Retinal pigment epithelial cell (primary cell): Measurements from ENCODE around the gene RNF150.

ENCODE experiments used
- DNase-seq: peaks from one replicate; pipeline ENCODE4 v3.0.0-alpha.2; 2010; ENCODE audit warnings: low read depth
- H3K4me3 ChIP-seq: 2 replicates; pipeline ENCODE4 v1.5.1; 2011; ENCODE audit warnings: mild to moderate bottlenecking, low read length, control low read depth, moderate library complexity
- CTCF ChIP-seq: conservative IDR thresholded peaks from 2 replicates; pipeline ENCODE4 v1.5.1; 2011; ENCODE audit warnings: low read depth, low read length, control low read depth, inconsistent platforms

Gene RNF150

GRCh38 chr4:141144207-141144606, 10.9 kb upstream of the RNF150 start:
- no peak for TF ChIP-seq CTCF
- no peak for DNase-seq

GRCh38 chr4:141142423-141142822, 9.2 kb upstream of the RNF150 start:
- H3K4me3 ChIP-seq: no peak overlapping the region
- no peak for TF ChIP-seq CTCF
- no peak for DNase-seq

More at GRCh38 chr4:141144207-141144606, 10.9 kb upstream of the RNF150 start:
- no peak overlapping the region for H3K4me3 ChIP-seq

DNA sequence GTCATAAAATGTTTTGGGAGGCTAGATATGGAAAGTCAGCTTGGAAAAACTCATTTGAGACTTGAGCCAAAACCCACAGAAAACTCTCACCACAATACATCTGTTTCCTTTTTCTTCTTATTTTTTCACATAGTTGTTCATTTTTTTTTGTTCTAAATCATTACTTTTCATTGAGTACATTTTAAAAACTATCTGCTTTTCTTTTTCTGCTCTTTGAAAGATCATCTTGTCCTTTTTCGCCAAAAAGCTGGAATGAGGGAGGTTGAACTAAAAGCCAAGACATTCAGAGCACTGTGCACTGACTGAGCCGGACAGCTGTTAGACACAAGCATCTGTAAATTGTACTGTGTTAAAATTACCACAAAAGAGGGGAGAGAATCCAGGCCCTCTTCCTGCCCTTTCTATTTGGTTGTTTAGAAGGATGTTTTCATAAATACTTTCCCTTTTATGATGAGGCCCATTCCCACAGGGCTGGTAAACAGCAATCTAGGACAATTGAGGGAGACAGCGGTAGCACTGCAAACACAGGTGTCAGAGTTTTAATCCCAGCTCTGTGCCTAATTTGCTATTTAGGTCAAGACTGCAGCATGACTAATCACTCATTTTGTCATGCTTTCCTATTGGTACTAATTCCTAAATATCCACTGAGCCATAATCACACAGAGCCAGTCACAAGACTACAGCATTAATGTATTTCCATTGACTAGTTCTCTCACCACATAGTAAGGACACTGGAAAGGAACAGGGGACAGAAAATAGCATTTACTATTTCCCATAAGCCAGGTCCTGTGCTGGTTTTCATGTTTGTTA, 7.3 kb upstream of the RNF150 start:
- no peak overlapping the region for H3K4me3 ChIP-seq
- DNase-seq: peak; percentile 64
- TF ChIP-seq CTCF: no peak

DNA sequence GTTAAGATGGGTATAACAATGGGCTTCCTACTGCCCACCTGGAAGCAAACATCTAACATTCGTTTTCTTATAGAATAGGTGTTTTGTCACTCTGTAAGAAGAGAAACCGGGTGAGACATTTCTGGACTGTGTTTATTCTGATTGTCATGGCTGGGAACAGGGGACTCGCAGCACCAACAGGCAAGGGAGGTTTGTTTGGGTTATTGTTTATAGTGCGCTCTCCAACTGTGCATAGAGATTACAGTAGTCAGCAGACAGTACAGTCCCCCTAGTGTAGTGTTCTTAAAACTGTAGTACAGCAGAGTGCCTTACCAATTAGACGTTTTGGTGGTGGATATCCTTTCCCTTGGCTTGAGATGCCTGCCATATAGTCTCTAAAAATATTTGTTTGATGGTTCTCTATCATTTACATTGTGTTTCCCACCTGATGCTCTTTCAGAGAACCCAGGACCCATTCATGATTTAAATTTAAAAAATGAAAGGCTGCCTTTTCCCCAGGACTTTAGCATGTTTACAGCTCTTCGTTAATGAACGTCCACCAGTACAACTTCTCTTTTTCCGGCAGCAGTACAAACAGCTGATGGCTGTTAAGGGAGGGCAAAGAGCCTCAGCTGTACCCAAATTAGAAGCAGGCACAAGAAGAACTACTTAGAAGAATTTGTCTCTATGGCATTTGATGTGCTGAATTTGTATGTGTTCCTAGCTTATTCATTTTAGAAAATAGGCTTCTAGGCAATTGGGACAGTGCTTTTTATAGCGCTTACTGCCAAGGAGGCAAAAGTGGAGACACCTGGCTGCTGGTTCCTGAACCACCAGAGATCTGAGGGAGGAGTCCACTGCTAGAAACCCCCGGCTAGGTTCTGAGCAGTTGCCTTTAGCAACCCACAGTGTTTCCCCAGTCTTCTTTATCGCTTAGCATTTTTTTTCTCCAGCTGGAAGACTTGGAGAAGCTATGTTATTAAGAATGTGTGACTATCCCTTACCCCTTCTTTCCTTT, 1.0 kb upstream of the RNF150 start:
- no peak for DNase-seq
- no peak overlapping the region for H3K4me3 ChIP-seq
- TF ChIP-seq CTCF: no peak

DNA sequence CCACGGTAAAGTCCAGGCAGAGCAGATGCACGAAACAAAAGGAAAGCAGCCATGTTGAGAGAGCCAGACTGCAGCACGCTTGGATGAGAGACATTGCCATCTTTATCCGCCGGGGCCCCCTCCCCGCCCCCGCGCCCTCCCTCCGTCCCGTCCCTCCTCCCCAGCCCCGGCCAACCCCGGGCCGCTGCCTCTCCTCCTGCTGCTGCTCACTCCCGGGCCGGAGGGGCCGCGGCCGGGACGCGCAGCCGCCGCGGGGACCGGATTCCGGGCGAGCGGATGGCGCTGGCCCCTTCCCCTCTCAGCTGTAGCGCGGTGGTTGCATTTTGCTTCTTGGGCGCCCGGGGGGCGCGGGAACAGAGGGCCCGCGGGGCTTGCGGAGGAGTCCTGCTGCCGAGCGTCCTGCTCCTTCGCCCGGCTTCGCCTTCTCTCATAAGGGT, 542 bp downstream of the RNF150 start:
- no peak for TF ChIP-seq CTCF
- H3K4me3 ChIP-seq: peak overlapping the region; percentile 92
- DNase-seq: no peak

DNA sequence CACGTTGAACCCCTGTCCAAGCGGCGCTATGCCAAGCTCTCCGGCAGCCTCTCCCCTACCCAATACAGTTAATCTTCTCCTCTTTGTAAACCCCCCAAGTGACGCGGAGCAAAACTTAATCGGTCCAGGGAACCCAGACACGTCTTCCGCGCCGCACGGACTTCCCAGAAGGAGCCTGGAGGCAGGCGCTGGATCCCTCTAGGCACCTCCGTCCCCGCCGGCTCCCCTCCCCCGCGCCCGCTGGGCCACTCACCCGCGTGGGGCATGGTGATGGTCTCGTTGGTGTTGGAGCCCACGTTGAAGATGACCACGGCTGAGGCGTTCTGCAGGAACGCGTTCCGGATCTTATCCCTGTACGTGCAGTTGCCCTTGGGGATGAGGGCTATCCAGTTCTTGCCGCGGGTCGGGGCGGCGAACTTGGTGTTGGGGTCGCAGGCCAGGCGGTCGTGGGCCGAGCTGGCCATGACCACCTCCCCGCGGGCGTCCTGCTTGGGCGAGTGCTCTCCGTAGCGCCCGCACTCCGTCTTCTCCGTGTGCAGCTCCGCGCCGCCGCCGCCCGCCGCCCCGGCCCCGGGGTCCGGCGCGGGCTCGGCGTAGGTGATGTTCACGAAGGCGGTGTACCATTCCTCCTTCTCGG, 1.1 kb downstream of the RNF150 start:
- no peak for DNase-seq
- peak overlapping the region; percentile 92 for H3K4me3 ChIP-seq
- no peak for TF ChIP-seq CTCF
